NOMO-1 (cell line): Measurements from ENCODE around the gene SMIM41.

ENCODE experiments used
- DNase-seq, 2 experiments: peaks; one replicate each; lab custom pipeline; 2025; ENCODE audit not compliant: unreplicated experiment in 2 of 2; lab: John Stamatoyannopoulos, UW

SMIM41 gene

DNA sequence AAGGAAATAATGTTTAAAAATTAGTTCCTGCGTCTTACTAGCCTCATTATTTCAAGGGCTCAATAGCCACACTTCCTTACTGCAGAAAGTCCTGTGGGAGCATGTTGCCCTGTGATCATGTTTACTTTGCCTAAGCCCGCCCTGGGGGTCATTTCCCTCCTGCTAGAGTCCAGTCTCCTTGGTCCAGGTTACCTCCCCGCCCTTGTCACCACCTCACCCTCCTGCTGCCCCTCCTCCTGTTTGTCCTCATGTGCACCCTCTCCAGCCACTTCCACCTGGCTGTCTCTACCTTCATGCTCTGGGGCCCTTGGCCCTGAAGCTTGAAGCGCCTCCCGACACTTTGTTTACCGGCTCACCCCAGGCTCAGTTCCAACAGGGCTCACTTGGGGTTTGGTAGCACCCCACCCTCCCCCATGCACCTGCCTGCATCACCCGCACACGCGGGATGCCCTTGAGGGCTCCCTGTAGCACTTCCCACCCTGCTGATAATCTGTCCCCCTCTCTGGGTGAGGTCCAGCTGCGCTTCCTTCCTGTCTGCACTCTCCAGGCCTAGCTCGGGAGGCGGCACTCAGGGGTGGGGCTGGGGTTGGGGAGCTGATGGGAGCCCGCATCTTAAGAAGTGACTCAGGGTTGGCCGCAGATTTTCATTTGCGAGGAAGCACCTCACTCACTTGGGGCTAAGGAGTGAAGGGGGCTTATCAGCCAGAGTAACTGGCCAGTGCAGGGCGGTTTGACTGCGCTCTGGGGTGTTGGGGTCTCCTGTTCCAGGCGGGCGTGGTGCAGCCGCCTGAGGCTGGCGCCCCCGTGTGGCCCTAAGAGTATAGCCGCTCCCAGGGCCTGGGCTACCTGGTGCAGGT lies 40.1 kb downstream of the SMIM41 start:
- DNase-seq: peak in 1 of 2 experiments; percentile 23

DNA sequence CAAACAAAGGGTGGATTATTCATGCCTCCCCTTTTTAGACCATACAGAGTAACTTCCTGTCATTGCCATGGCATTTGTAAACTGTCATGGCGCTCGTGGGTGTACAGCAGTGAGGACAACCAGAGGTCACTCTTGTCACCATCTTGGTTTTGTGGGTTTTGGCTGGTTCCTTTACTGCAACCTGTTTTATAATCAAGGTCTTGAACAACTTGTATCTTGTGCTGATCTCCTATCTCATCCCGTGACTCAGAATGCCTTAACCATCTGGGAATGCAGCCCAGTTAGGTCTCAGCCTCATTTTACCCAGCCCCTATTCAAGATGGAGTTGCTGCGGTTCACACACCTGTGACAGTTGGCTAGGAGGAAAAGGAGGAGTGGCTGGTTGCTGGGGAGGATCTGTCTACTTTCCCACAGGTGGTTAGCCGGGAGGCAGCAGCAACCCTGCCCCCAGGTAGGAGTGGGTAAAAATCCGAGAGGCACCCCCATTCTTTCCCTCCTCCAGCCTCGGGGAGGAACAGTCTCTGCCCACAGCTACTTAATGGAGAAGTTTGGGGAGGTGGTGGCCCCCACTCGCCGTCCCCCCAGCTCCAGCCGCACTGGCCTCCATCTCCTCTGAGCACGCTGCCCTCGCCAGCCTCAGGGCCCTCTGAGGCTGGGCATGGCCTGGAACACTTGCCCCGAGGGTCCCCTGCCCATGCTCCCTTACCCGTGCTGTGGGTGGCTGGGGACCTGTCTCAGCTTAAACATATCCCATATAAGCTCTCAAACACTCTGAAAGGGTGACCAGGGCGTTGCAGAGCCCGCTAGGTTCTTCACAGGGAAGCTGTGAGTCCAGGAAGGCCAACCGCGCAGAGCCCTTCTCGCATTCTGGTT lies 41.7 kb downstream of the SMIM41 start:
- no peak for DNase-seq

DNA sequence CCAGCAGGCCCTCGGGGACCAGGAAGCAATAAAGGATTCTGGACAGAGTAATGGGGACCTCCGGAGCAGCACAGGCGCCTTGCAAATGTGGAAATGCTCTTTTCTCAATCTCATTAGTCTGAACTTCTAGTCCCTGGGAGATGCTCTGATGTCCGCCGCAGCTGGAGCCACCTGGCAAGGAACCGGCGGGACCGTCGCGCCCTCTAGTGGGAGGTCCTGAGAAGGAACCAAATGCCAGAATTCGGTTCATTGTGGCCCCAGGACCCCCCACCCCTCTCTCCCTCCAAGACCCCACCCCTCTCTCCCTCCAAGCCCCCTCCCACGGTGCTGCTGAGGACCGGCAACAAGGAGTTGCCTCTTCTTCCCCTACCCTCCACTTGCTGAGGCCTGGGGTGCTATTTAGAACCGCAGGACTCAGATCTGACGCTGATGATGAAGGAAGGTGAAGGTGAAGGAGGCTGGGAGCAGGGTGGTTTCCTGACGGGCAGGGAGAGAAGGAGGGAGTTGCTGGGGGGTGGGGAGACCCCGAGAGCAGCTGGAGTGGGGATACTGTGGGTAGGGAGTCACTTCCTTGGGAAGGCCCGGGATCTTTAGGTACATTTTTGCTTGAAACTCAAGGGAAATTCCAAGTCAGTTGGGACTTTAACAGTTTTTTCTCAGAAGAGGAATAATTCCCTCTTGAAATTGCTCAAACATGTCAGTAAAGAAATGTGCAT lies 42.5 kb downstream of the SMIM41 start:
- peak; percentile 38 to 47 for DNase-seq

DNA sequence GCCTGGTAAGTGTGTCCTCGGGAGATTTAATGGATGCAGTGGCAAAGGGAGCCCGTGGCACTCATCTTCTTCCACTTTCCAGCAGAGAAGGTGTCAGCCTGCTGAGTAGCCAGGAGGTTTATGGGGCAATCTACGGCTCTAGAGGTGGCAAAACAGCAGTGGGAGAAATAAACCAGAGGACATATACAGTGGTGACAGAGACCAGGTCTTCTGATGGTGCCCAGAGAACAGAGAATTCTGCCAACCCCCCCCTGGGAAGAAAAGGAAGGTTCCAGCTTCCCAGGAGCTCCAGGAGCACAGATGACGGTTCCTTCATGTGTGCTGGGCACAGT lies 43.0 kb downstream of the SMIM41 start:
- DNase-seq: no peak

DNA sequence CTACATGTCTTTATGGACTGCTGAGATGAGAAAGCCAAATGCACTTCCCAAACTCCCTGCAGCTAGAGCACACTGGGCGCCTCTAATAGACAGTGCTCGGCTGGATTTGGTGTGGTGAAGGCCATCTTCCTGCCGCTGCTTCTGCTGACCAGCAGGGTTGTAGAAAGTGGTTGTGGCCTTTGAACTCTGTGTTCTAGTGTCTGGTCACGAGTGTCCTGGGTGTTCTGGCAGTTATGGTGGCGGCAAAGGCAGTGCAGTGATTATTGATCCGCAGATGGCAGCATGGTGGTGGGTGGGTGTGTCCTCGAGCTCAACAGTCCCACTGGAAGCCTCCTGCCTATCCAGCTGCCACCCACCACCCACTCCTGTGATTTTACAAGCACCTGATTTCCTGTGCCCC lies 43.4 kb downstream of the SMIM41 start:
- DNase-seq: no peak

DNA sequence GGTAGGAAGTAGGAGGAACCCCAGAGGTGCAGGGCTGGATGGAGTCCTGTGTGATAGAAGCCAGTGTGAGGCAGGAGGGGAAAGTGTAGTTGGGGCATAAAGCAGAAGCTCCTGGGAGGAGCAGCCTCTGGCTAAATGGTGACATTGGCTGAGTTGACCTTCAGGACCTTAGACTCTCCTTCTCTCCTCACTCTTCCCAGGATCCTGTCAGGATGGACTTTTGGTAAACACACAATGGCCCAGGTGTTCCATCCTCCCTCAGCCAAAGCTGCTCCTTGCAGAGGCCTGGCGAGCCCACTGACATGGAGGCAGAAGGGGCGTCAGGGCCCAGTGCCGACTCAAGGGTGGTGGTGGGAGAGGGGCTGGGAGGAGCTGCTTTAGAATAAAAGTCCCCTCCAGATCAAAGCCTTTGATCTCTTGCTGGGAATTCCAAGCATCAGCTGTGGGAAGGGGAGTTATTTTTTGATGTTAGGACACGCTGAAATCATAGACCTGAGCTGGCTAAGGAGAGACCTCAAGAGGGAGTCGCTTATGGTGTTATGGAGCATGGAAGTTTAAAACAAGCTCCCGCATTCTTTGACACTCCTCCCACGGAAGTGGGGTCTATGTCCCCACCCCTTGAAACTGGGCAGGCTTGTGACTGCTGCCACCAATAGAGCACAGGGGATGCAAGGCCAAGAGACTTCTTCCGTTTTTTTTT lies 44.1 kb downstream of the SMIM41 start:
- DNase-seq: peak; percentile 57 to 75

DNA sequence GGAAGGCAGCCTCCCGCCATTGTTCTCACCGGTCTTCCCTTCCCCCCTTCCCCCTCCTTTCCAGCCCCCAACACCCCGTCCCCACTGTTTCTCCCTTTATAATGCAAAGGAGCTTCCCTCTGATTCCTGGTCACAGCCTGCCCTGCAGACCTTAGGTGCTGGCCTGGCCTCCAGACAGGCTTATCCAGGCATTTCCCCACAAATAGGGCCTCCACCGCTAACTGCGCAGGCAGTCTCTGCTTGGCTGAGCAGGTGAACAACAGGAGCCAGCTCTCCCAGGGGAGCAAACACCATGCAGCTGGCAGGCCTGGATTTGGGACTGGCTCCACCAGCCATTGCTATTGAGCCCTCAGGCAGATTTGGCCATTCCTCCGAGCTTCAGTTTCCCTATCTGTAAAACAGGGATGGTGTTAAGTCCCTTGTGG lies 46.0 kb downstream of the SMIM41 start:
- no peak for DNase-seq

DNA sequence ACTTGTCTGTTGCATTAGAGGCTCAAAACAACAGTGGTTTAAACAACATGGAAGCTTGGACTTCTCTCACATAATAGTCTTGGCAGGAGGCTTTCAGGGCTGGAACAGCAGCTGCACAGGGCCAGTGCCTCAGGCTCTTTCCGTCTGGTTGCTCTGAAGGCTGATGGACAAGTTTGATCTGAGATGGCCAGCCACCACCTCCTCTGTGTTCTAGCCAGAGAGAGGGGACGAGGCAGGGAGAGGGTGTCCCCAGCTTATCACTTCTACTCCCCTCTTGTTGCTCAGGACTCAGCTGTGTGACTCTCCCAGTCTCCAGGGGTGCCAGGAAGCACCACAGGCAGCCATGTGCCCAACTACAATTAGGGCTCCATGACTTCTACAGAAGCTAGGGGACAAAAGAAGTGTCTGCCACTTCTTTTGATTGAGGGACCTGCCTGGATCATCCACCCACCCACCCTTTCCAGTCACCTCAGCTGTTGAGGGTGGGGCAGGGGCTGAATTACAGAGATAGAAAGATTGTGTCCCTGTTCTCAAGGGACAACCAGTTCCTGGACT lies 46.6 kb downstream of the SMIM41 start:
- no peak for DNase-seq

DNA sequence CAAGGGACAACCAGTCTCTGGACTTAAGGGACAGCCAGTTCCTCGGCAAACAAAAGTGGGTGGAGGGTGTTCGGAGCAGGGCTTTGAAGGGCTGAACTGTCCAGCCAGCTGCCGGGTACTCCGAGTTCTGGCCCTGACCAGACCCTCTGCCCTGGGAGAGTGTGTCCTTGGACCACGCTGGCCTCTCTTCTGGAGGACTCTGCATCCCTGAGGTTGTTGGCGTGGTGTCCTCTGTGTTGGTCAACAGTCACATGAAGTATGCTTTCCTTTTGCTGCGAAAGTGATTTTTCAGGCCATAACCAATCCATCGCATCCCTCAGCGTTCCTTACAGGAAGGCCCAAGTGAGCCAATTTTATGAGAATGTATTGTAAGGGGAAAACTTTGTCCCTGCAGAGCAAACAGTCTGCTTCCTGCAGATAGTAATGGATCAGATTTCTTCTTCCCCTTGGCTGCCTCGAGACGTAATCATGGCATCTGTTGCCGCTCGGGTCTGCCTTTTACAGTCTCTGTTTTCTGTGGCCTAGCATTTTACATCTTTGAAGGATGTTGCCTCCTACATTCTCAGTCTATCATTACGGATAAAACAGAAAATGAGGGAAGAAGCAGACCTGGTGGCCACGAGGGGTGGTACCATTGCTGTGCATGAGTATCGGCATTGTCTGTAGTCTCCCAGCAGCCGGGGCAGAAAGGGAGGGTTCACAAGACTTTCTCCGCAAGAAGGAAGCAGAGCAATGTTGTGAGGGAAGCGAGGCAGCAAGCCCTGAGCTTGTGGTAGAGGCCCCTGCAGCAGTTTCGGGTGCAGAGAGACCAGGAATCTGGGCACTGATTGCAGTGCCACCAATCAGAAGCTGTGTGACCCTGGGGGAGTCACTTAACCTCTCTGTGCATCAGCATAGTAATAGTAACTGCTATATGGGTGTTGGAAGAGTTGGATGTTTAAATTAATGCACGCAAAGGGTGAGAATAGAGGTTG lies 47.4 kb downstream of the SMIM41 start:
- no peak for DNase-seq

DNA sequence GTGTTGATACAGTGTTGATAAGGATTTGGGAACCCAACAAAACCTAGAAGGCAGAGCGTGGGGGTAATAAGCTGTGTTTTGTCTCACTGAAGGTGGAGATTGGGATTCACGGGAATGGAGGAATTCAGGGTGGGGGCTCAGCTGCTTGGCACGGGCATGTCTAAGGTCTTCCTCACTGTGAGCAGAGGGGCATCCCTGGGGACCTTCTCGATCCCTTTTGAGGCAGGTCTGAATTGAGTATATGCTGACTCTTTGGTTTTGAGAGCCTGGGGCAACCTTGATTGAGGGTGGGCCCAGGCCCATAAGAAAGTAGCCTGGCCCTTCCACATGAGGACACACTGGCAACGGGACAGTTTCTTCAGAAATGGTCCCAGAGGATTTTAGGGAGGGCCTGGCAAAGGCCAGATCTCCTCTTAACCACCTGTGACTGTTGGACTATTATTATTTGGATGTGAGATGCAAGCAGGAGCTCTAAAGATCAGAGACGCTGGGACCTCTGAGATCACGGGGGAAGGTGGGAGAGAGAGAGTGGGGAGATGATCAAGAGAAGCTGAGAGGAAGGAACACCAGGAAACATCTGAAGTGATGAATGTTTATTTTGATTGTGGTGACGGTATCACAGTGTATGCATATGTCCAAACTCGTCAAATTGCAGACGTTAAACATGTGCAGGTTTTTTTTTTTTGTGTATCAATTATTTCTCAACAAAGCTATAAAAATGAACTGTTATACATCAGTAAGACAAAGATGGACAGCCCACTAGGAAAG lies 48.4 kb downstream of the SMIM41 start:
- no peak for DNase-seq

DNA sequence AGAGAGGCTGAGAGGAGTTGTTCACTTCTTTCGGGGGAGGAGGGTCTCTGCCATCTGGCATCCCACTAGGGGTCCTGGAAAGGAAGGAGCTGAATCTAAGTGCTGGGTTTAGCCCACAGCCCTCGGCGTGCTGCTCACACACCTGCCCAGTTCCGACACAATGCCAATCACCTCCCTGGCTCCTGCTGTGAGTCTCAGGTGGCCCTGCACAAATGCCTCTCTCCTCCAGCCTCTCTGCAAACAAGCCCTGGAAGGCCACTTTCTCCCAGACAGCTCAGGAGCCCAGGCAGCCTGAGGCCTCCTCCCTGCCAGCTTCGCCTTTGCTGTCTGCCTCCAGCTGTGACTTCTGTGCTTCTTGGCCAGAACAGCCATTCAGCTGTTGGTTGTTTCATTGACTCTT lies 51.2 kb downstream of the SMIM41 start:
- DNase-seq: no peak

DNA sequence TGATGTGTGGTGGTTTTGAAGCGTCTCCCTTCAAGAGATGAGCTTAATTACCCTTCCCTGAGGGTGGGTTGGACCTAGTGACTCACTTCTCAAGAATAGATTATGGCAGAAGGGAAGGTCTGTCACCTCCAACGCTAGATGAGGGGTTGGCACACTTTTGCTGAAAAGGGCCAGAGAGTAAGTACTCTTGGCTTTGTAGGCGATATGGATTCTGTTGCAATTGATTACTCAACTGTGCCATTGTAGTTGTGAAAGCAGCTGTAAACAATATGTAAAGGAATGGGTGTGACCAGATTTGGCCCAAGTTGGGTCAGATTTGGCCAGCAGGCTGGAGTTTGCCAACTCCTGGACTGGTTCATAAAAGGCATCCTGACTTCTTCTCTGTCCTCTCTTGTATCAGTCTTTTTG lies 53.3 kb downstream of the SMIM41 start:
- DNase-seq: peak in 1 of 2 experiments; percentile 47

DNA sequence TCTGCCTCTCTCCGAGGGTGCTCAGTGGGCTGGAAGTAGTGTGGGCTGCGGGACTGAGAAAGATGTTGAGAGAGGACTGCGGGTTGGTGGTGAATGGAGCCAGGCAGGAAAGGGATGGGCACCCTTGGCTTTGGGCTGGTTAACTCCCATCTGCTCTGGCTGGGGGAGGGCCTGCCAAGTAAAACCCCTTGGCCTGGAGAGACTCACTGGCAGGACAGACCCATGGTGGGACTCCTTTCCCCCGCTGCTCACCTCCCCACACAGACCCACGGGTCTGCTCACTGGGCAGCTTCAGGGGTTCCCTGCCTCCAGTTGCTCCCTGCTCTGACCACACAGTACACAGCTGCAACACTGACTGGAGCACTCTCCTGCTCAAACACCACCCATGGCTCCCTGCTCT lies 58.2 kb downstream of the SMIM41 start:
- DNase-seq: no peak

DNA sequence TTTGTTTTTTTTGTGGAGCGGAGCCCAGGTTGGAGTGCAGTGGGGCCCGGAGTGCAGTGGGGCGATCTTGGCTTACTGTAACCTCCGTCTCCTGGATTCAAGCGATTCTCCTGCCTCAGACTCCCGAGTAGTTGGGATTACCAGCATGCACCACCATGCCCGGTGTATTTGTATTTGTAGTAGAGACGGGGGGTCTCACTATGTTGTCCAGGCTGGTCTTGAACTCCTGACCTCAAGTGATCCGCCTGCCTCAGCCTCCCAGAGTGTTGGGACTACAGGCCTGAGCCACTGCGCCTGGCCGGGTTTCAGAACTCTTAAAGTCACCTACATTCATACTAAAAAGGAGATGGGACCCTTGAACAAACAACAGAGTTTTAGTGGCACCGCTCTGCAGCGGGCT lies 59.6 kb downstream of the SMIM41 start:
- no peak for DNase-seq

DNA sequence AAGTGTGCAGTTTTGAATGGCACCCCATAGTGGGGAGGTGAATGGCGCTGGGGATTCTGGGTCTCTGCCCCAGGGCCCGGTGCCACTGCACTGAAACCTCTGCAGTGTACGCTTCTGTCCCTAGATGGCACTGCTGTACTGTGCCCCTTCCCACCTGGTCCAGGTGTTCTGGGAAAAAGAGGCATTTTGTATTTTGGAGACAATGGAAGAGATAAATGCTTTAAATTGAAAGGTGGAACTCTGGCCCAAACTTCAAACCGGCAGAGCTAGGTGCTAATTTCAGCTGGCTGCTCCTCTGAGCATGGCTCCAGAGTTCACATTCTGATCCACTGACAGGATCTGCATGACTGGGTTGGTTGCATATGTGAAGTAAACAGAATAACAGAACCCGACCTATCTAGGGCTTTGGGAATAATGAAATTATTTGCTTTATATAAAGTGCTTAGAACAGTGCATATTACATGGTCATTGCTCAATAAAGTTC lies 60.1 kb downstream of the SMIM41 start:
- DNase-seq: no peak

DNA sequence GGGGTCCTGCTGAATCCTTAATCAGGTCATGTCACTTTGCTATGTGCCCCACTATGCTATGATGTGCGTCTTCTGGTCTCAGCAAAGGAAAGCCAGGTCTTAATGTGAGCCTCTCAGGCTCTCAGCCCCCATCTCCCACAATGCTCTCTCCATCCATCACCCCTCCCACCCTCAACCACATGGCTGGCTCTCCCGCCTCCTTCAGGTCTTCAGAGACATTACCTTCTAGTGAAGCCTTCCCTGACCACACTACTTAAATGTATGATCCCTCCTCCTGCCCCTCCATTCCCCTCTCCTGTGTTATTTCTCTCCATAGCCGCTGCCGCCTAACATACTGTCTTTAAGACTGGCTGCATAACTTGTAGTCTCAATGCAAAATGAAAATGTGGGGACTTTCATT lies 61.8 kb downstream of the SMIM41 start:
- no peak for DNase-seq

DNA sequence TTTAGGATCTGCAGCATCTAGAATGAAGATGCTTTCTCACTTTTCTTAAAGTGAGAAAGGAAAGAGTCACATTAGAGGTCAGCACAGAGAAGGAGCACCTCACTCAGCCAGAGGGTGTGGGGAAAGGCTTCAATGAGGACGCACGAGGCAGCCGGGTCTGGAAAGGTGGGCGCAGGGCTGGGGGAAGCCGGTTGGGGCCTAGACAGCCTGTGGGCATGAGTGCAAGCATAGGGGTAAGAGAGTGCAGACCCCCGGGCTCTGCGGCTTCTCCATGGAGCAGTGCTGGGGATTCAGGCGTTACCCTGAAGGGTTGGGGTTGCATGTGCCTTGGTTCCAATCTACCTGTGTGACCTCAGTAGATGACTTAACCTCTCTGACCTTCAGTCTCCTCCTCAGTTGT lies 62.4 kb downstream of the SMIM41 start:
- DNase-seq: no peak

DNA sequence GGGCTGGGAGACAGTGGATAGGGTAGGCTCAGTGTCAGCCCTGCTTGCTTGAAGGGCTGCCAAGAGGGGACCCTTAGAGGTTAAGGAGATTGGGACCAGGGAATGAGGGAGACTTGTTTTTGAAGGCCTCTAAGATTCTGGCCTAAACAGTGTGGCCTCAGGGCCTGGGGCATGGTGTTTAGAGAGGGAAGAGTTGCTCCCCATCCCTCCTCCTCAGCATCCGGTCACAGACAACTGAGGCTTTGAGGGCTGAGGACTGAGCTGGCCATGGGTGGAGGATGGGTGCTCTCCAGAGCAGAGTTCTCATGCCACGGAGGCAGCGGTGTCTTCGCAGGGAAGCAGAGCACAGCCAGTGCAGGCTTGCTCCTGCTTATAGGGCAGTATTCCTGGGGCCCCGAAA lies 62.9 kb downstream of the SMIM41 start:
- DNase-seq: no peak
